Activated CD8-positive, alpha-beta memory T cell treated with anti-CD3 and anti-CD28 coated beads for 36 hours (primary cell): Measurements from ENCODE around the gene TMEM88. TPM values are rescaled to one million over a fixed set of nuclear protein-coding genes. Genes with fewer than 3 reads are reported as not detected.
"Not testable (repeated sequence)": the region's sequence is repeated elsewhere in the genome, so short reads cannot be mapped to it uniquely, and the experiment has no call there.

Experiments used
- CTCF ChIA-PET: fragments of 350-600 bp; sonication (Branson Sonifier 250); formaldehyde crosslinking; loops from one replicate; lab custom pipeline; 2021; ENCODE audit warnings: antibody characterized with exemption; lab: Charles Lee
- POLR2A ChIA-PET: fragments of 350-600 bp; sonication (Branson Sonifier 250); formaldehyde crosslinking; loops from one replicate; lab custom pipeline; 2021; ENCODE audit warnings: antibody characterized with exemption; lab: Charles Lee
- total RNA-seq, 2 experiments: library from RNA; stranded (reverse); gene quantifications; one replicate each; pipeline ENCODE4 v1.2.3, GENCODE V29; 2021

TMEM88 gene
- 1 to 10 TPM; 4.6 to 5.9 TPM for total RNA-seq

- ChIA-PET CTCF (interaction anchor here (2.6 kb wide), 2 partner anchors 20 to 57 kb away, joined by 10 to 22 read pairs; no protein-coding TSS in a partner anchor), POLR2A (interaction anchor here (2.9 kb wide), 1 partner anchor 11 kb away, joined by 44 read pairs; no protein-coding TSS in a partner anchor)
Observed at GRCh38 chr17:7854851-7855659, at the start of gene TMEM88. Gene TMEM88, plus strand, starts transcription at chr17:7855066. Its CDS starts 9 bp downstream, at chr17:7855075.

- ChIA-PET POLR2A (interaction anchor here (0.6 kb wide), 1 partner anchor 72 kb away, joined by 5 read pairs; no protein-coding TSS in a partner anchor), CTCF (no interaction called here)
Observed at GRCh38 chr17:7806587-7806986, 48.3 kb upstream of the TMEM88 start.

- ChIA-PET POLR2A (no interaction called here), CTCF (no interaction called here)
Observed at GRCh38 chr17:7807206-7807605, 47.7 kb upstream of the TMEM88 start.

GRCh38 chr17:7809086-7809790 lies 45.6 kb upstream of the TMEM88 start:
- ChIA-PET POLR2A (no interaction called here), CTCF (no interaction called here)

GRCh38 chr17:7809791-7810343 lies 45.0 kb upstream of the TMEM88 start:
- POLR2A ChIA-PET: not testable (repeated sequence)

GRCh38 chr17:7811251-7811650 lies 43.6 kb upstream of the TMEM88 start:
- ChIA-PET CTCF (interaction anchor here (1.1 kb wide), 1 partner anchor 12 kb away, joined by 3 read pairs; no protein-coding TSS in a partner anchor), POLR2A (no interaction called here)

More at GRCh38 chr17:7809791-7810343, 45.0 kb upstream of the TMEM88 start:
- CTCF ChIA-PET: not testable (repeated sequence)

GRCh38 chr17:7814969-7815368 lies 39.9 kb upstream of the TMEM88 start:
- POLR2A ChIA-PET: no interaction called here
- CTCF ChIA-PET: no interaction called here

- CTCF ChIA-PET: interaction anchor here (0.8 to 1.3 kb wide), 2 partner anchors 18 to 34 kb away, joined by 3 read pairs; no protein-coding TSS in a partner anchor
- POLR2A ChIA-PET: no interaction called here
Observed at GRCh38 chr17:7816926-7817642, 37.8 kb upstream of the TMEM88 start.

GRCh38 chr17:7817643-7817964 lies 37.3 kb upstream of the TMEM88 start:
- ChIA-PET POLR2A (no interaction called here), CTCF (interaction anchor here (1.3 kb wide), 1 partner anchor 34 kb away, joined by 3 read pairs; no protein-coding TSS in a partner anchor)

- CTCF ChIA-PET: interaction anchor here (1.3 kb wide), 1 partner anchor 33 kb away, joined by 3 read pairs; no protein-coding TSS in a partner anchor
- POLR2A ChIA-PET: no interaction called here
Observed at GRCh38 chr17:7818026-7818425, 36.8 kb upstream of the TMEM88 start.

GRCh38 chr17:7818746-7819645 lies 35.9 kb upstream of the TMEM88 start:
- ChIA-PET POLR2A (no interaction called here), CTCF (no interaction called here)

- CTCF ChIA-PET: interaction anchor here (0.9 kb wide), 1 partner anchor 77 kb away, joined by 5 read pairs; no protein-coding TSS in a partner anchor
- POLR2A ChIA-PET: no interaction called here
Observed at GRCh38 chr17:7820231-7820630, 34.6 kb upstream of the TMEM88 start.

GRCh38 chr17:7822126-7822525 lies 32.7 kb upstream of the TMEM88 start:
- ChIA-PET CTCF (interaction anchor here (0.6 to 2.5 kb wide), 10 partner anchors 9 to 225 kb away, joined by 3 to 17 read pairs (median 3); partner anchors contain the start of genes KDM6B and NAA38), POLR2A (no interaction called here)

GRCh38 chr17:7823581-7824001 lies 31.3 kb upstream of the TMEM88 start:
- CTCF ChIA-PET: interaction anchor here (0.6 to 2.5 kb wide), 18 partner anchors 7 to 217 kb away, joined by 3 to 17 read pairs (median 4); partner anchors contain the start of genes KDM6B, NAA38 and WRAP53
- POLR2A ChIA-PET: interaction anchor here (0.5 kb wide), 1 partner anchor 110 kb away, joined by 4 read pairs; no protein-coding TSS in a partner anchor

- CTCF ChIA-PET: interaction anchor here (0.7 to 2.5 kb wide), 8 partner anchors 8 to 217 kb away, joined by 3 to 12 read pairs (median 4); partner anchors contain the start of genes KDM6B and WRAP53
- POLR2A ChIA-PET: no interaction called here
Observed at GRCh38 chr17:7824021-7824924, 30.6 kb upstream of the TMEM88 start.

GRCh38 chr17:7825206-7825990 lies 29.5 kb upstream of the TMEM88 start:
- ChIA-PET POLR2A (no interaction called here), CTCF (interaction anchor here (0.6 to 1.6 kb wide), 10 partner anchors 9 to 216 kb away, joined by 3 to 6 read pairs (median 4); no protein-coding TSS in a partner anchor)
